ENCODE measurements around the gene MX1. TPM values are rescaled to one million over a fixed set of nuclear protein-coding genes. Genes with fewer than 3 reads are reported as not detected.

The MX1 gene
- total and polyA plus RNA-seq, 2 experiments from 2014 or later: 2.1 to 6.5 TPM

DNA sequence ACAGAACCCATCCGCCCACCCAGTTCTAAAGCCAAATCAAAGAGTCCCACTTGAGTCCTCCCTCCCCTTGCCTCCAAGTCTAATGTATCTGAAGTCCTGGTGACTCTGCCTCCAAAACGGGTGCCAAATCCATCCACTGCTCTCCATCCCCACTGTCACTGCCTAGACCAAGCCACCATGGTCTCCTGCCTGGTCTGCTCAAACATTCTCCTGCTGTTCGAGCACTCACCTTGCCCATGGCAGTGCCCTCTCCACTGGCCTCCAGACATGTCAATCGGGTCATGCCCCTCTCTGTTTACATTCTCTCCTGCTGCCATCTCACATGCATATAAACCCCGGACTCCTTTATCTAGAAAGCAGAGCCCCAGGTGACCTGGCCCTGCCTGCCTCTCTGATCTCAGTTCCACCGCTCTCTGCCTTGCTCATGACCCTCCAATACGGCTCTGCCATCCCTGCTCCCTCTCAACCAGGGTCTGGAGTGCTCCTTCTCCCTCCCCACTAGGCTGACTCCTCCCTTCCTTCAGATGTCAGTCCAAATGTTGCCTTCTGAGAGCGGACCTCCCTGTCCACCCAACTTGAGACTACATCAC, 32.1 kb upstream of the MX1 start:
- TF ChIP-seq EZH2 (IDR thresholded peaks at IDR 0.05; ENCODE audit: low read depth, unreplicated experiment) (no peak), EZH2phosphoT487 (IDR thresholded peaks at IDR 0.05; ENCODE audit: unreplicated experiment) (no peak), POLR2AphosphoS5 (IDR thresholded peaks at IDR 0.05; ENCODE audit: low read depth) (no peak), JUNB (IDR thresholded peaks at IDR 0.05; ENCODE audit: unreplicated experiment) (no peak), CREB1 (CRISPR knock-in tag; IDR thresholded peaks at IDR 0.05; ENCODE audit: low read depth) (no peak), ZNF331 (CRISPR knock-in tag; IDR thresholded peaks at IDR 0.05; ENCODE audit: low read depth) (no peak), ZNF114 (CRISPR knock-in tag; IDR thresholded peaks at IDR 0.05) (no peak), STAT1 (IDR thresholded peaks at IDR 0.05; ENCODE audit: unreplicated experiment) (no peak), NANOG (IDR thresholded peaks at IDR 0.05; ENCODE audit: borderline replicate concordance) (no peak)
- TF ChIP-seq, protein P1, sequence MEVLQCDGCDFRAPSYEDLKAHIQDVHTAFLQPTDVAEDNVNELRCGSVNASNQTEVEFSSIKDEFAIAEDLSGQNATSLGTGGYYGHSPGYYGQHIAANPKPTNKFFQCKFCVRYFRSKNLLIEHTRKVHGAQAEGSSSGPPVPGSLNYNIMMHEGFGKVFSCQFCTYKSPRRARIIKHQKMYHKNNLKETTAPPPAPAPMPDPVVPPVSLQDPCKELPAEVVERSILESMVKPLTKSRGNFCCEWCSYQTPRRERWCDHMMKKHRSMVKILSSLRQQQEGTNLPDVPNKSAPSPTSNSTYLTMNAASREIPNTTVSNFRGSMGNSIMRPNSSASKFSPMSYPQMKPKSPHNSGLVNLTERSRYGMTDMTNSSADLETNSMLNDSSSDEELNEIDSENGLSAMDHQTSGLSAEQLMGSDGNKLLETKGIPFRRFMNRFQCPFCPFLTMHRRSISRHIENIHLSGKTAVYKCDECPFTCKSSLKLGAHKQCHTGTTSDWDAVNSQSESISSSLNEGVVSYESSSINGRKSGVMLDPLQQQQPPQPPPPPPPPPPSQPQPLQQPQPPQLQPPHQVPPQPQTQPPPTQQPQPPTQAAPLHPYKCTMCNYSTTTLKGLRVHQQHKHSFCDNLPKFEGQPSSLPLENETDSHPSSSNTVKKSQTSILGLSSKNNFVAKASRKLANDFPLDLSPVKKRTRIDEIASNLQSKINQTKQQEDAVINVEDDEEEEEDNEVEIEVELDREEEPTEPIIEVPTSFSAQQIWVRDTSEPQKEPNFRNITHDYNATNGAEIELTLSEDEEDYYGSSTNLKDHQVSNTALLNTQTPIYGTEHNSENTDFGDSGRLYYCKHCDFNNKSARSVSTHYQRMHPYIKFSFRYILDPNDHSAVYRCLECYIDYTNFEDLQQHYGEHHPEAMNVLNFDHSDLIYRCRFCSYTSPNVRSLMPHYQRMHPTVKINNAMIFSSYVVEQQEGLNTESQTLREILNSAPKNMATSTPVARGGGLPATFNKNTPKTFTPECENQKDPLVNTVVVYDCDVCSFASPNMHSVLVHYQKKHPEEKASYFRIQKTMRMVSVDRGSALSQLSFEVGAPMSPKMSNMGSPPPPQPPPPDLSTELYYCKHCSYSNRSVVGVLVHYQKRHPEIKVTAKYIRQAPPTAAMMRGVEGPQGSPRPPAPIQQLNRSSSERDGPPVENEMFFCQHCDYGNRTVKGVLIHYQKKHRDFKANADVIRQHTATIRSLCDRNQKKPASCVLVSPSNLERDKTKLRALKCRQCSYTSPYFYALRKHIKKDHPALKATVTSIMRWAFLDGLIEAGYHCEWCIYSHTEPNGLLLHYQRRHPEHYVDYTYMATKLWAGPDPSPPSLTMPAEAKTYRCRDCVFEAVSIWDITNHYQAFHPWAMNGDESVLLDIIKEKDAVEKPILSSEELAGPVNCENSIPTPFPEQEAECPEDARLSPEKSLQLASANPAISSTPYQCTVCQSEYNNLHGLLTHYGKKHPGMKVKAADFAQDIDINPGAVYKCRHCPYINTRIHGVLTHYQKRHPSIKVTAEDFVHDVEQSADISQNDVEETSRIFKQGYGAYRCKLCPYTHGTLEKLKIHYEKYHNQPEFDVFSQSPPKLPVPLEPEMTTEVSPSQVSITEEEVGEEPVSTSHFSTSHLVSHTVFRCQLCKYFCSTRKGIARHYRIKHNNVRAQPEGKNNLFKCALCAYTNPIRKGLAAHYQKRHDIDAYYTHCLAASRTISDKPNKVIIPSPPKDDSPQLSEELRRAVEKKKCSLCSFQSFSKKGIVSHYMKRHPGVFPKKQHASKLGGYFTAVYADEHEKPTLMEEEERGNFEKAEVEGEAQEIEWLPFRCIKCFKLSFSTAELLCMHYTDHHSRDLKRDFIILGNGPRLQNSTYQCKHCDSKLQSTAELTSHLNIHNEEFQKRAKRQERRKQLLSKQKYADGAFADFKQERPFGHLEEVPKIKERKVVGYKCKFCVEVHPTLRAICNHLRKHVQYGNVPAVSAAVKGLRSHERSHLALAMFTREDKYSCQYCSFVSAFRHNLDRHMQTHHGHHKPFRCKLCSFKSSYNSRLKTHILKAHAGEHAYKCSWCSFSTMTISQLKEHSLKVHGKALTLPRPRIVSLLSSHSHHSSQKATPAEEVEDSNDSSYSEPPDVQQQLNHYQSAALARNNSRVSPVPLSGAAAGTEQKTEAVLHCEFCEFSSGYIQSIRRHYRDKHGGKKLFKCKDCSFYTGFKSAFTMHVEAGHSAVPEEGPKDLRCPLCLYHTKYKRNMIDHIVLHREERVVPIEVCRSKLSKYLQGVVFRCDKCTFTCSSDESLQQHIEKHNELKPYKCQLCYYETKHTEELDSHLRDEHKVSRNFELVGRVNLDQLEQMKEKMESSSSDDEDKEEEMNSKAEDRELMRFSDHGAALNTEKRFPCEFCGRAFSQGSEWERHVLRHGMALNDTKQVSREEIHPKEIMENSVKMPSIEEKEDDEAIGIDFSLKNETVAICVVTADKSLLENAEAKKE (CRISPR knock-in tag; IDR thresholded peaks at IDR 0.05): no peak
- TF ChIP-seq, protein P2, sequence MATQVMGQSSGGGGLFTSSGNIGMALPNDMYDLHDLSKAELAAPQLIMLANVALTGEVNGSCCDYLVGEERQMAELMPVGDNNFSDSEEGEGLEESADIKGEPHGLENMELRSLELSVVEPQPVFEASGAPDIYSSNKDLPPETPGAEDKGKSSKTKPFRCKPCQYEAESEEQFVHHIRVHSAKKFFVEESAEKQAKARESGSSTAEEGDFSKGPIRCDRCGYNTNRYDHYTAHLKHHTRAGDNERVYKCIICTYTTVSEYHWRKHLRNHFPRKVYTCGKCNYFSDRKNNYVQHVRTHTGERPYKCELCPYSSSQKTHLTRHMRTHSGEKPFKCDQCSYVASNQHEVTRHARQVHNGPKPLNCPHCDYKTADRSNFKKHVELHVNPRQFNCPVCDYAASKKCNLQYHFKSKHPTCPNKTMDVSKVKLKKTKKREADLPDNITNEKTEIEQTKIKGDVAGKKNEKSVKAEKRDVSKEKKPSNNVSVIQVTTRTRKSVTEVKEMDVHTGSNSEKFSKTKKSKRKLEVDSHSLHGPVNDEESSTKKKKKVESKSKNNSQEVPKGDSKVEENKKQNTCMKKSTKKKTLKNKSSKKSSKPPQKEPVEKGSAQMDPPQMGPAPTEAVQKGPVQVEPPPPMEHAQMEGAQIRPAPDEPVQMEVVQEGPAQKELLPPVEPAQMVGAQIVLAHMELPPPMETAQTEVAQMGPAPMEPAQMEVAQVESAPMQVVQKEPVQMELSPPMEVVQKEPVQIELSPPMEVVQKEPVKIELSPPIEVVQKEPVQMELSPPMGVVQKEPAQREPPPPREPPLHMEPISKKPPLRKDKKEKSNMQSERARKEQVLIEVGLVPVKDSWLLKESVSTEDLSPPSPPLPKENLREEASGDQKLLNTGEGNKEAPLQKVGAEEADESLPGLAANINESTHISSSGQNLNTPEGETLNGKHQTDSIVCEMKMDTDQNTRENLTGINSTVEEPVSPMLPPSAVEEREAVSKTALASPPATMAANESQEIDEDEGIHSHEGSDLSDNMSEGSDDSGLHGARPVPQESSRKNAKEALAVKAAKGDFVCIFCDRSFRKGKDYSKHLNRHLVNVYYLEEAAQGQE (IDR thresholded peaks at IDR 0.05; ENCODE audit: unreplicated experiment): no peak
- TF ChIP-seq, protein P3, sequence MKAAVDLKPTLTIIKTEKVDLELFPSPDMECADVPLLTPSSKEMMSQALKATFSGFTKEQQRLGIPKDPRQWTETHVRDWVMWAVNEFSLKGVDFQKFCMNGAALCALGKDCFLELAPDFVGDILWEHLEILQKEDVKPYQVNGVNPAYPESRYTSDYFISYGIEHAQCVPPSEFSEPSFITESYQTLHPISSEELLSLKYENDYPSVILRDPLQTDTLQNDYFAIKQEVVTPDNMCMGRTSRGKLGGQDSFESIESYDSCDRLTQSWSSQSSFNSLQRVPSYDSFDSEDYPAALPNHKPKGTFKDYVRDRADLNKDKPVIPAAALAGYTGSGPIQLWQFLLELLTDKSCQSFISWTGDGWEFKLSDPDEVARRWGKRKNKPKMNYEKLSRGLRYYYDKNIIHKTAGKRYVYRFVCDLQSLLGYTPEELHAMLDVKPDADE (IDR thresholded peaks at IDR 0.05): no peak
- TF ChIP-seq, protein P4, sequence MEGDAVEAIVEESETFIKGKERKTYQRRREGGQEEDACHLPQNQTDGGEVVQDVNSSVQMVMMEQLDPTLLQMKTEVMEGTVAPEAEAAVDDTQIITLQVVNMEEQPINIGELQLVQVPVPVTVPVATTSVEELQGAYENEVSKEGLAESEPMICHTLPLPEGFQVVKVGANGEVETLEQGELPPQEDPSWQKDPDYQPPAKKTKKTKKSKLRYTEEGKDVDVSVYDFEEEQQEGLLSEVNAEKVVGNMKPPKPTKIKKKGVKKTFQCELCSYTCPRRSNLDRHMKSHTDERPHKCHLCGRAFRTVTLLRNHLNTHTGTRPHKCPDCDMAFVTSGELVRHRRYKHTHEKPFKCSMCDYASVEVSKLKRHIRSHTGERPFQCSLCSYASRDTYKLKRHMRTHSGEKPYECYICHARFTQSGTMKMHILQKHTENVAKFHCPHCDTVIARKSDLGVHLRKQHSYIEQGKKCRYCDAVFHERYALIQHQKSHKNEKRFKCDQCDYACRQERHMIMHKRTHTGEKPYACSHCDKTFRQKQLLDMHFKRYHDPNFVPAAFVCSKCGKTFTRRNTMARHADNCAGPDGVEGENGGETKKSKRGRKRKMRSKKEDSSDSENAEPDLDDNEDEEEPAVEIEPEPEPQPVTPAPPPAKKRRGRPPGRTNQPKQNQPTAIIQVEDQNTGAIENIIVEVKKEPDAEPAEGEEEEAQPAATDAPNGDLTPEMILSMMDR (conservative IDR thresholded peaks at IDR 0.05; ENCODE audit: low read depth in 2 of 2): no peak
- ATAC-seq (no peak), DNase-seq (ENCODE audit: low spot score) (no peak)
- peaks cover 6% of the 10 kb centered on the region for H3K4me1 Mint-ChIP-seq
- Histone ChIP-seq H4K20me1 (replicated peaks; ENCODE audit: insufficient read depth) (no peaks in the 10 kb centered on the region), H3K4me1 (ENCODE audit: insufficient read depth) (no peaks in the 10 kb centered on the region), H3K4me3 (no peak overlapping the region), H3F3A (replicated peaks; ENCODE audit: low read depth) (no peaks in the 10 kb centered on the region), H3K27me3 (ENCODE audit: insufficient read depth) (no peaks in the 10 kb centered on the region), H3K36me3 (ENCODE audit: insufficient read depth) (peaks cover 3% of the 10 kb centered on the region; the same call in 1 of the 2 replicates), H3K9me2 (ENCODE audit: insufficient read depth) (no peaks in the 10 kb centered on the region), H2AFZ (no peak overlapping the region), H3K79me2 (replicated peaks; ENCODE audit: insufficient read depth) (no peaks in the 10 kb centered on the region), H3K4me2 (no peak overlapping the region), H3K27ac (ENCODE audit: low read depth) (no peak overlapping the region)
- H3K27me3 Mint-ChIP-seq (ENCODE audit: insufficient read depth, low read depth, poor library complexity): peaks cover 5% of the 10 kb centered on the region
- no peak overlapping the region; the same call in 1 of the 2 replicates for H3K27ac Mint-ChIP-seq
- H3K36me3 Mint-ChIP-seq (ENCODE audit: low read depth): peaks cover 3% of the 10 kb centered on the region
- no peaks in the 10 kb centered on the region; the same call in 2 of the 3 replicates for H3K9me3 Mint-ChIP-seq
- H3K4me3 Mint-ChIP-seq: no peak overlapping the region
